ENCODE measurements around the gene RHBDF1. TPM values are rescaled to one million over a fixed set of nuclear protein-coding genes. Genes with fewer than 3 reads are reported as not detected.

Gene RHBDF1
- total and polyA plus RNA-seq, 12 donors, result 18.5 to 89.8 (median 24.7) TPM

- H3K4me3 ChIP-seq, result no peak overlapping the region
- DNase-seq, result no peak
- H3K27ac ChIP-seq, result no peak overlapping the region
- intact Hi-C loops (cut with DNase I), result no loop called here
- H3K27me3 ChIP-seq, result no peaks in the 10 kb centered on the region
- peaks cover 4 to 72% (median 55%) of the 10 kb centered on the region in 9 donors for H3K36me3 ChIP-seq
- H3K4me1 ChIP-seq, result peaks cover 8 to 31% (median 25%) of the 10 kb centered on the region in 9 donors
- 96 to 97% methylated on average over 21 of the region's 21 CpGs for WGBS, 2 donors
- no peak for ATAC-seq
- no peaks in the 10 kb centered on the region for H3K9me3 ChIP-seq
- TF ChIP-seq CTCF (IDR thresholded peaks at IDR 0.05), result no peak
Measured at GRCh38 chr16:62968-63391, 9.5 kb downstream of the RHBDF1 start.

- intact Hi-C loops (cut with DNase I), result no loop called here
- DNase-seq, result no peak
- Histone ChIP-seq H3K27me3 (no peaks in the 10 kb centered on the region), H3K9me3 (no peaks in the 10 kb centered on the region), H3K36me3 (peaks cover 4 to 77% (median 59%) of the 10 kb centered on the region in 9 donors), H3K4me1 (peaks cover 8 to 25% (median 19%) of the 10 kb centered on the region in 9 donors), H3K4me3 (no peak overlapping the region), H3K27ac (no peak overlapping the region)
- no peak for ATAC-seq
- TF ChIP-seq CTCF (IDR thresholded peaks at IDR 0.05), result no peak
- 94 to 96% methylated on average over 34 of the region's 34 CpGs for WGBS, 2 donors
Measured at GRCh38 chr16:62283-62967, 10.0 kb downstream of the RHBDF1 start.

GRCh38 chr16:61879-62281, 10.6 kb downstream of the RHBDF1 start:
- intact Hi-C loops (cut with DNase I), result no loop called here
- no peak for ATAC-seq

More at GRCh38 chr16:61879-62281, 10.6 kb downstream of the RHBDF1 start:
- no peaks in the 10 kb centered on the region for H3K9me3 ChIP-seq
- H3K27ac ChIP-seq, result no peak overlapping the region
- WGBS, 2 donors, result 93 to 94% methylated on average over 32 of the region's 32 CpGs
- no peak overlapping the region for H3K4me3 ChIP-seq
- no peak for DNase-seq
- peaks cover 4 to 83% (median 59%) of the 10 kb centered on the region in 9 donors for H3K36me3 ChIP-seq
- H3K27me3 ChIP-seq, result no peaks in the 10 kb centered on the region
- H3K4me1 ChIP-seq, result peaks cover 8 to 20% (median 14%) of the 10 kb centered on the region in 9 donors
- TF ChIP-seq CTCF (IDR thresholded peaks at IDR 0.05), result no peak
